WTC11 (cell line): ENCODE results near the gene LPAR3.

Experiments
- FOXK1 ChIP-seq: sonication (generic); formaldehyde crosslinking; IDR thresholded peaks from 2 replicates; pipeline ENCODE4 v1.8.0; 2022; ENCODE audit warnings: mild to moderate bottlenecking, moderate library complexity, missing genetic modification reagents
- NR1H2 ChIP-seq: sonication (generic); formaldehyde crosslinking; IDR thresholded peaks from 2 replicates; pipeline ENCODE4 v1.9.0; 2021; ENCODE audit warnings: mild to moderate bottlenecking, moderate library complexity, missing genetic modification reagents
- SP1 ChIP-seq: sonication (generic); formaldehyde crosslinking; conservative IDR thresholded peaks from 2 replicates; pipeline ENCODE4 v1.8.1; 2022; ENCODE audit warnings: missing genetic modification reagents
- TEAD4 ChIP-seq: sonication (generic); formaldehyde crosslinking; IDR thresholded peaks from 2 replicates; pipeline ENCODE4 v1.8.0; 2022; ENCODE audit warnings: mild to moderate bottlenecking, missing genetic modification reagents
- TF ChIP-seq, protein P1 (sequence below): sonication (generic); formaldehyde crosslinking; IDR thresholded peaks from 2 replicates; pipeline ENCODE4 v1.8.0; 2023; ENCODE audit warnings: missing genetic modification reagents, mild to moderate bottlenecking, borderline replicate concordance
- TF ChIP-seq, protein P2 (sequence below): fragments of 200-600 bp; IDR thresholded peaks from 2 replicates; pipeline ENCODE4 v1.8.0; 2022; ENCODE audit warnings: antibody characterized with exemption
- TF ChIP-seq, protein P3 (sequence below): sonication (generic); formaldehyde crosslinking; IDR thresholded peaks from 2 replicates; pipeline ENCODE4 v1.8.0; 2022; ENCODE audit warnings: missing genetic modification reagents
- TF ChIP-seq, protein P4 (sequence below): sonication (generic); formaldehyde crosslinking; IDR thresholded peaks from 2 replicates; pipeline ENCODE4 v1.8.1; 2022; ENCODE audit warnings: mild to moderate bottlenecking, moderate library complexity, missing genetic modification reagents
- TF ChIP-seq, protein P5 (sequence below): sonication (generic); formaldehyde crosslinking; conservative IDR thresholded peaks from 2 replicates; pipeline ENCODE4 v1.8.1; 2022; ENCODE audit warnings: mild to moderate bottlenecking, missing genetic modification reagents

DNA sequence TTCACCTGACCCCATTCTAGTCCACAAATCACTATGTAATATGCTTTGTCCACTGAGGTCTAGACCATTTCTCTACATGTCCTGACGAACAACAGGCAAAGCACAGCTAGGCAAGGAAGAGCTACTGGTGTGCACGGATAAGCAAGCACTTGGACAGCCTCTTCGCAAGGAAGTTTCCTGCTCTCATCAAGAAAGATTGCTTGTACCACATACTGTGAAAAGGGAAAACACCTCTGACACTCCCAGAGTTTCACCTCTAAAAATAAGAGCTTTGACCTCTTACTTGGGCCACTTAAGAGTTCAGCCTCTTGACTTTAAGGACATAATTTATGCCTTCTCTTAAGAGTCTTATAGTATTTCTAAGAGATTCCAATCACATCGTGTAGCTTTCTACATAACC is 36.0 kb upstream of the LPAR3 start:
- TF ChIP-seq, protein P1, sequence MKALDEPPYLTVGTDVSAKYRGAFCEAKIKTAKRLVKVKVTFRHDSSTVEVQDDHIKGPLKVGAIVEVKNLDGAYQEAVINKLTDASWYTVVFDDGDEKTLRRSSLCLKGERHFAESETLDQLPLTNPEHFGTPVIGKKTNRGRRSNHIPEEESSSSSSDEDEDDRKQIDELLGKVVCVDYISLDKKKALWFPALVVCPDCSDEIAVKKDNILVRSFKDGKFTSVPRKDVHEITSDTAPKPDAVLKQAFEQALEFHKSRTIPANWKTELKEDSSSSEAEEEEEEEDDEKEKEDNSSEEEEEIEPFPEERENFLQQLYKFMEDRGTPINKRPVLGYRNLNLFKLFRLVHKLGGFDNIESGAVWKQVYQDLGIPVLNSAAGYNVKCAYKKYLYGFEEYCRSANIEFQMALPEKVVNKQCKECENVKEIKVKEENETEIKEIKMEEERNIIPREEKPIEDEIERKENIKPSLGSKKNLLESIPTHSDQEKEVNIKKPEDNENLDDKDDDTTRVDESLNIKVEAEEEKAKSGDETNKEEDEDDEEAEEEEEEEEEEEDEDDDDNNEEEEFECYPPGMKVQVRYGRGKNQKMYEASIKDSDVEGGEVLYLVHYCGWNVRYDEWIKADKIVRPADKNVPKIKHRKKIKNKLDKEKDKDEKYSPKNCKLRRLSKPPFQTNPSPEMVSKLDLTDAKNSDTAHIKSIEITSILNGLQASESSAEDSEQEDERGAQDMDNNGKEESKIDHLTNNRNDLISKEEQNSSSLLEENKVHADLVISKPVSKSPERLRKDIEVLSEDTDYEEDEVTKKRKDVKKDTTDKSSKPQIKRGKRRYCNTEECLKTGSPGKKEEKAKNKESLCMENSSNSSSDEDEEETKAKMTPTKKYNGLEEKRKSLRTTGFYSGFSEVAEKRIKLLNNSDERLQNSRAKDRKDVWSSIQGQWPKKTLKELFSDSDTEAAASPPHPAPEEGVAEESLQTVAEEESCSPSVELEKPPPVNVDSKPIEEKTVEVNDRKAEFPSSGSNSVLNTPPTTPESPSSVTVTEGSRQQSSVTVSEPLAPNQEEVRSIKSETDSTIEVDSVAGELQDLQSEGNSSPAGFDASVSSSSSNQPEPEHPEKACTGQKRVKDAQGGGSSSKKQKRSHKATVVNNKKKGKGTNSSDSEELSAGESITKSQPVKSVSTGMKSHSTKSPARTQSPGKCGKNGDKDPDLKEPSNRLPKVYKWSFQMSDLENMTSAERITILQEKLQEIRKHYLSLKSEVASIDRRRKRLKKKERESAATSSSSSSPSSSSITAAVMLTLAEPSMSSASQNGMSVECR (CRISPR knock-in tag) = no peak
- TF ChIP-seq, protein P2, sequence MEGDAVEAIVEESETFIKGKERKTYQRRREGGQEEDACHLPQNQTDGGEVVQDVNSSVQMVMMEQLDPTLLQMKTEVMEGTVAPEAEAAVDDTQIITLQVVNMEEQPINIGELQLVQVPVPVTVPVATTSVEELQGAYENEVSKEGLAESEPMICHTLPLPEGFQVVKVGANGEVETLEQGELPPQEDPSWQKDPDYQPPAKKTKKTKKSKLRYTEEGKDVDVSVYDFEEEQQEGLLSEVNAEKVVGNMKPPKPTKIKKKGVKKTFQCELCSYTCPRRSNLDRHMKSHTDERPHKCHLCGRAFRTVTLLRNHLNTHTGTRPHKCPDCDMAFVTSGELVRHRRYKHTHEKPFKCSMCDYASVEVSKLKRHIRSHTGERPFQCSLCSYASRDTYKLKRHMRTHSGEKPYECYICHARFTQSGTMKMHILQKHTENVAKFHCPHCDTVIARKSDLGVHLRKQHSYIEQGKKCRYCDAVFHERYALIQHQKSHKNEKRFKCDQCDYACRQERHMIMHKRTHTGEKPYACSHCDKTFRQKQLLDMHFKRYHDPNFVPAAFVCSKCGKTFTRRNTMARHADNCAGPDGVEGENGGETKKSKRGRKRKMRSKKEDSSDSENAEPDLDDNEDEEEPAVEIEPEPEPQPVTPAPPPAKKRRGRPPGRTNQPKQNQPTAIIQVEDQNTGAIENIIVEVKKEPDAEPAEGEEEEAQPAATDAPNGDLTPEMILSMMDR = no peak
- TF ChIP-seq NR1H2 (CRISPR knock-in tag) (no peak), TEAD4 (CRISPR knock-in tag) (no peak), FOXK1 (CRISPR knock-in tag) (no peak), SP1 (CRISPR knock-in tag) (no peak)
- TF ChIP-seq, protein P3, sequence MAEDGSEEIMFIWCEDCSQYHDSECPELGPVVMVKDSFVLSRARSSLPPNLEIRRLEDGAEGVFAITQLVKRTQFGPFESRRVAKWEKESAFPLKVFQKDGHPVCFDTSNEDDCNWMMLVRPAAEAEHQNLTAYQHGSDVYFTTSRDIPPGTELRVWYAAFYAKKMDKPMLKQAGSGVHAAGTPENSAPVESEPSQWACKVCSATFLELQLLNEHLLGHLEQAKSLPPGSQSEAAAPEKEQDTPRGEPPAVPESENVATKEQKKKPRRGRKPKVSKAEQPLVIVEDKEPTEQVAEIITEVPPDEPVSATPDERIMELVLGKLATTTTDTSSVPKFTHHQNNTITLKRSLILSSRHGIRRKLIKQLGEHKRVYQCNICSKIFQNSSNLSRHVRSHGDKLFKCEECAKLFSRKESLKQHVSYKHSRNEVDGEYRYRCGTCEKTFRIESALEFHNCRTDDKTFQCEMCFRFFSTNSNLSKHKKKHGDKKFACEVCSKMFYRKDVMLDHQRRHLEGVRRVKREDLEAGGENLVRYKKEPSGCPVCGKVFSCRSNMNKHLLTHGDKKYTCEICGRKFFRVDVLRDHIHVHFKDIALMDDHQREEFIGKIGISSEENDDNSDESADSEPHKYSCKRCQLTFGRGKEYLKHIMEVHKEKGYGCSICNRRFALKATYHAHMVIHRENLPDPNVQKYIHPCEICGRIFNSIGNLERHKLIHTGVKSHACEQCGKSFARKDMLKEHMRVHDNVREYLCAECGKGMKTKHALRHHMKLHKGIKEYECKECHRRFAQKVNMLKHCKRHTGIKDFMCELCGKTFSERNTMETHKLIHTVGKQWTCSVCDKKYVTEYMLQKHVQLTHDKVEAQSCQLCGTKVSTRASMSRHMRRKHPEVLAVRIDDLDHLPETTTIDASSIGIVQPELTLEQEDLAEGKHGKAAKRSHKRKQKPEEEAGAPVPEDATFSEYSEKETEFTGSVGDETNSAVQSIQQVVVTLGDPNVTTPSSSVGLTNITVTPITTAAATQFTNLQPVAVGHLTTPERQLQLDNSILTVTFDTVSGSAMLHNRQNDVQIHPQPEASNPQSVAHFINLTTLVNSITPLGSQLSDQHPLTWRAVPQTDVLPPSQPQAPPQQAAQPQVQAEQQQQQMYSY (CRISPR knock-in tag) = no peak
- TF ChIP-seq, protein P4, sequence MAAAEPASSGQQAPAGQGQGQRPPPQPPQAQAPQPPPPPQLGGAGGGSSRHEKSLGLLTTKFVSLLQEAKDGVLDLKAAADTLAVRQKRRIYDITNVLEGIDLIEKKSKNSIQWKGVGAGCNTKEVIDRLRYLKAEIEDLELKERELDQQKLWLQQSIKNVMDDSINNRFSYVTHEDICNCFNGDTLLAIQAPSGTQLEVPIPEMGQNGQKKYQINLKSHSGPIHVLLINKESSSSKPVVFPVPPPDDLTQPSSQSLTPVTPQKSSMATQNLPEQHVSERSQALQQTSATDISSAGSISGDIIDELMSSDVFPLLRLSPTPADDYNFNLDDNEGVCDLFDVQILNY (CRISPR knock-in tag) = no peak
- TF ChIP-seq, protein P5, sequence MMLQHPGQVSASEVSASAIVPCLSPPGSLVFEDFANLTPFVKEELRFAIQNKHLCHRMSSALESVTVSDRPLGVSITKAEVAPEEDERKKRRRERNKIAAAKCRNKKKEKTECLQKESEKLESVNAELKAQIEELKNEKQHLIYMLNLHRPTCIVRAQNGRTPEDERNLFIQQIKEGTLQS = no peak
